GM21529 (cell line): ENCODE data around the gene STAMBPL1.
A peak's percentile ranks its signal among the peaks of the same experiment; 100 is the strongest.
"Not testable (repeated sequence)": the region's sequence is repeated elsewhere in the genome, so short reads cannot be mapped to it uniquely, and the experiment has no call there.

Experiments
- ATAC-seq: cut with Tn5 transposase; IDR thresholded peaks from one replicate; pipeline ENCODE4 v1.9.1; 2021; ENCODE audit not compliant: unreplicated experiment

STAMBPL1 gene

DNA sequence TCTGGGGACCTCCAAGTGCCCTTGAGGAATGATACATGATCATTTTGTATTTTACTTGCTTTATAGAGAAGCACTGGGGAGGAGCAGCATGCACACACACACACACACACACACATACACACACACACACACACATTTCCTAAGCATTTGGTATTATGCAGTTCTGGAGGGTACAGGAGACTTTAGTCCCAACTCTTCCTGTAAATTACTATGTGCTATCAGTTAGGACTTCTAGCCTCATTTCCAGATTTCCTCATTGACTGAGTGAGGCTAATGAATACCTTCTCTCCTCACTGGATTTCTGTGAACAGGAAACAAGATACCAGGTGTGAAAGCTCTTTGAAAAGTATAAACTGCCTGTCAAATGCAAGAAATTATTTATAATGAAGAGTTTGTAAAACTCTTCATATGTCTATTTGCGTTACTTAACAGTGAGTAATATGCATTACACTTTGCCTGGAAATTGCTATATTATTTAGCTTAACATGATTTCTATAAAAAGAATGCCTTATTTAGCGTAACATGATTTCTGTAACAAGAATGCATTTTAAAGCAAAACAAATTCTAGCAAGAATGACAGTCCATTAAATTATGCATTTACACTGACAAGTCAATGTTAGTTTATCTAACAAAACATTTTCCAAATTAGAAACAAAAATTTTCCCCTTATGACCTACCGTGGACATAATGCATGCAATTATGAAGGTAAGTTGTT, 38.3 kb downstream of the STAMBPL1 start:
- ATAC-seq, result no peak

GRCh38 chr10:88919041-88919440, 39.0 kb downstream of the STAMBPL1 start:
- no peak for ATAC-seq

- ATAC-seq, result no peak
Measured at GRCh38 chr10:88920198-88920597, 40.2 kb downstream of the STAMBPL1 start.

DNA sequence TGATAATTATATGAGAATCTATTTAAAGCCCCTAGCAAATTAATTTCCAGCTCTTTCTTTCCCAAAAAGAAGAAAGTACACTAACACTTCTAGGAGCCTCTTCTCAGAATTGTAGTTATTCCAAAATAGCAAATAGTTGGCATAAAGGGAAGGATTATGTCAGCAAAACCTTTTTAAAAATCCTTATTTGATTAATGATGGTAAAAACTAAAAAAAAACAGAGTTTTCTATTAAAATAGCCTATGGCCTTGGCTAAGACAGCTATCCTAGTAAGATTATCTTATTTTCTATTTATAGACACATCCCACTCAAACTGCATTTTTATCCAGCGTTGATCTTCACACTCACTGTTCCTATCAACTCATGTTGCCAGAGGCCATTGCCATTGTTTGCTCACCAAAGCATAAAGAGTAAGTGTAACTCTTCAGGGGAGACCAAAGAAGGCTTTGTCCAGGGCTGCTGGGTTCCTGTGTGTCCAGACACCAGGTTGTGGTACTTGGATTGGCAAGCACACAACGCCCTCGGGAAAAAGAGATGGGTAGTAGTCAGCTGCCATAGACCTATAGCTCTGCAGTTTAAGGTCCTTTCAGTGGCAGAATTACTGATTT, 41.0 kb downstream of the STAMBPL1 start:
- no peak for ATAC-seq

GRCh38 chr10:88922041-88922440, 42.0 kb downstream of the STAMBPL1 start:
- ATAC-seq, result no peak

DNA sequence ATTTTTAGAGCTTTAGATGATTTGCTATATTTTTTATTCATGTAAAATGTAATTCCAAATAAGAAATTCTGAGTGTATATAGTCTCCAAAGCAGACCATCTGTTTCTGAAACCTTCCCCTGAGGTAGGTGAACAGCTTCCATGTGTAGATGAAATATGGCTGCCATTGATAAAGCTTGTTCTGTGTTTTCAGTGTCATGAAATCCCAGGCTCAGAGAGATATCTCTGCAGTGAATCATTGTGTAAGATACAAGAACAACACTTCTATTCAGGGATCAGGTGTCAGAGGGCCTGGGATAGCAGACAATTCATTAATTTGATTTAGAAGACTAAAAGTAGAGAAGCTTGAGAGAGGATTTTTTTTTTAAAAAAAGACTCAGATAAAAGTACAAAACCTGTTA, 43.5 kb downstream of the STAMBPL1 start:
- no peak for ATAC-seq

DNA sequence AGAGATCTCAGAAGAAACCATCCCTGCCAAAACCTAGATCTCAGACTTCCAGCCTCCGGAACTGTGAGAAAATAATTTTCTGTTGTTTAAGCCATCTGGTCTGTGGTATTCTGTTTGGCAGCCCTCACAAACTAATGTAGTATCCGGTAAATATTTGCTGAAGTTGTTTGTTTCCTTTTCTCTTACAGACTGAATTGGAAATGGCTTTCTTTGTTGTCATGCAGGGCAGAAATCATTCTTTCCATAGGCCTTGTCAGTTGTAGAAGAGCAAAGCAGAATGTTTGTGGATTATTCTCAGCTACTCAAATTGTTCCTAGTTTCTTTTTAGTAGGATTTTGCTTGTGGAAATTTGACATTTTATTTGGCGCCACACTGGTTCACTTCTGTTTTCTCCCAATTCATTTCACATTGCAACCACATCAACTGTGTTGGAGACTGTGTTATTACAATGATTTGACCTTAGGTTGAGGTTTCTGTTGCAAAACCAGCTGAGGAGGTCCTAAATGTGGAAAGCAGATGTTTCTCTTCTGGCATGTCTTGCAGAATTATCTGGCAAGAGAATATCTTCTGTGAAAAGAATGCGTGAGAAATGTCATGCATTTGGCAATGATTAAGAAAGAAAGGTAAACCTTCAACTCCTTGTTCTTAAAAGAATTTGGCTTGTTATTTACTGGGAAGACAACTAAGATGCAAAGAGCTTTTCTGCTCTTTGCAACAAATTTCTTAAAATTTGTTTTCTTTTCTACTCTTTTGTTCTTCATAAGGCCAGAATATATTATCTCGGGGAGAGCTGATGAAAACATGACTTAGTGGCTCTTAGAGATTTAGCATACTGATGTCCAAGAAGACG, 46.7 kb downstream of the STAMBPL1 start:
- ATAC-seq, result no peak

GRCh38 chr10:88927416-88927690, 47.3 kb downstream of the STAMBPL1 start:
- ATAC-seq, result no peak

DNA sequence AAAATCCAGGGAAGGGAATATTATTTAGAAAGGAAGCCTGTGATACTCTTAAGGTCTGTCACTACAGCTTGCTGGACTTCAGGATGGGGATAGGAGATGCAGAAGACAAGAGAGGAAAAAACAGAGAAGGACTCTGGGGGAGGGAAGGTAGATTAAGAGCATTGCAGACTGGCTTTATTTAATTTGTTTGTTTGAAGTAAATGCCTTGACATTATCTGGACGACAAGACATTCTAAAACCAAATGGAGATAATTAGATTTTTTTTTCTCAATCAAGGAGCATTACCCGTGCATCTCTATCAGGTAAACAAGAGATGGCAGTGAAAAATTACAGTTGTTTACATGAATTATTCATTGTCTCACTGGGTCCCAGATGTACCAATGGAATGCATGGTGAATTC, 48.2 kb downstream of the STAMBPL1 start:
- ATAC-seq, result no peak

- no peak for ATAC-seq
Measured at GRCh38 chr10:88931548-88931947, 51.5 kb downstream of the STAMBPL1 start.

DNA sequence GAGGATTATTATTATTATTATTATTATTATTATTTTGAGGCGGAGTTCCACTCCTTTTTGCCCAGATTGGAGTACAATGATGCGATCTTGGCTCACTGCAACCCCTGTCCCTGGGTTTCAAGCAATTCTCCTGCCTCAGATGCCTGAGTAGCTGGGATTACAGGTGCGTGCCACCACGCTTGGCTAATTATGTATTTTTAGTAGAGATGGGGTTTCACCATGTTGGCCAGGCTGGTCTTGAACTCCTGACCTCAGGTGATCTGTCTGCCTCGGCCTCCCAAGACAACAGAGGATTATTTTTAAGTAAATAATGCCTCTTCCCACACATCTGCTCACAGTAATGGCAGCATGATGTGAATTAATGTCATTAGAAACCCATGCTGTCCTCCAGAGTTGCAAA, 52.0 kb downstream of the STAMBPL1 start:
- not testable (repeated sequence) for ATAC-seq

GRCh38 chr10:88932539-88933256, 52.7 kb downstream of the STAMBPL1 start:
- peak; percentile 74 for ATAC-seq

GRCh38 chr10:88933564-88933963, 53.5 kb downstream of the STAMBPL1 start:
- ATAC-seq, result no peak

DNA sequence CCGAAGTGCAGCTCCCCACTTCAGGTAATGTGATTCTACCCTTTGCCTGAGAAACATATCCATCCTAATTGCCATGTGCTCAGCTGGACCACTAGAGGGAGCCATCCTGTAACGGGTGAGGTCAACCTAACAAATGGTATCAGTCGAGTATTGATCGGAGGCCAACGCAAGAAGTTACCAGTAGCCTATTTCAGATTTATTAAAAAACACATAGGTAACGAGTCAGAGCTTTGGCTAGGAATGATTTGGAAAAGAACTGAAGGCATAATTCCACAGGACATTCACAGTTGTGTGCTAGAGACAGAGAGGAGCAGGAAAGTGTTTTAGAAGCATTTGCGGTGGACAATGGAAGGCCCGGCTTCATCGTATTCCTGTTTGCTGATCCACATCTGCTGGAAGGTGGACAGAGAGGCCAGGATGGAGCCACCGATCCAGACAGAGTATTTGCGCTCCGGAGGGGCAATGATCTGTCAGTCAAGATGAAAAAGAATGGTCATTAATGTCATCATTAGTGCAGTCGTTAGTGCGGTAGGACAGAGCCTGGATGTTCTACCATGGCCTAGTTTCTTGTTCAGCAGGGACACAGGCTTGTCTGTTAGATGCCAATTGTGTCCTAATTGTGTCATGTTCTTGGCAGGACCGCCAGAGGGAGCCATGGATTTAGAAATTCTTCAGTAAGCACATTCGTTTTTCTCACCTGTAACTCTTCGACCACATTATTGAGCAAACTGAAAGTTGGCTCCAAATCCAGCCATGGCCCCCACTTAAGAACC, 55.0 kb downstream of the STAMBPL1 start:
- peak; percentile 50 for ATAC-seq

DNA sequence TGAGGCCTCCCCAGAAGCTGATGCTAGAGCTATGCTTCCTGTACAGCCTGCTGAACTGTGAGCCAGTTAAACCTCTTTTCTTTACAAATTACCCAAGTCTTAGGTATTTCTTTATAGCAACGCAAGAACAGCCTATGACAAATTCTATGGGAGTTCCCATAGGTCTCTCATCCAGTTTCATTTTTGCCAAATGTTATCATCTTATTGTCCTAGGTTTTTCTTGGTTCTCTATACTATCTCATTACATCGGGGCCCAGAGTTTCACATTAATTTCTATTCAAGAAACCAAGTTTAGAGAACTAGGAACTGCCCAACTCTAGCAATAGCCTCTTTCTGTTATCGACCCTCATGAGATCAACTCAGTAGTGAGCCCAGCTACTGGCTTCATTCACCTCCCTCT, 56.6 kb downstream of the STAMBPL1 start:
- ATAC-seq, result no peak

GRCh38 chr10:88938039-88938438, 58.0 kb downstream of the STAMBPL1 start:
- no peak for ATAC-seq

DNA sequence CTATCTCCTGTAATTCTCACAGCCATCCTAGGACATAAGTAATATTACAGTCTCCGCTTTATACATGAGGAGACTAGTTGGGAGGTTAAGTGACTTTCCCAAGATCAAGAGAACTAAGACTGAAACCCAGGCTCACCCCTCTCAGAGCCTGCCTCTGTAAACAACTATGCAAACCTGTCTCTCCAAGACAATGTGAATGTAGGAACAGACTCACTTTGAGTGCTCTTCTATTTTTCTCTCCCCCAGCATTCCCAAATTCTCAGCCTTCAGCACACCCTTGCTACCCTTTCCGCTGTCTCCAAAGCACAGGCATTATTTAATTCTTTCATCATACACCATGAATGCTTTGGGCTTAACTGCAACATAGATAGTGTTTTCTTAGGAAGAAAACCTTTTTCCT, 58.9 kb downstream of the STAMBPL1 start:
- no peak for ATAC-seq

- no peak for ATAC-seq
Measured at GRCh38 chr10:88941026-88941425, 61.0 kb downstream of the STAMBPL1 start.

GRCh38 chr10:88943778-88944177, 63.7 kb downstream of the STAMBPL1 start:
- ATAC-seq, result no peak

GRCh38 chr10:88944813-88945212, 64.8 kb downstream of the STAMBPL1 start:
- ATAC-seq, result peak; percentile 82

DNA sequence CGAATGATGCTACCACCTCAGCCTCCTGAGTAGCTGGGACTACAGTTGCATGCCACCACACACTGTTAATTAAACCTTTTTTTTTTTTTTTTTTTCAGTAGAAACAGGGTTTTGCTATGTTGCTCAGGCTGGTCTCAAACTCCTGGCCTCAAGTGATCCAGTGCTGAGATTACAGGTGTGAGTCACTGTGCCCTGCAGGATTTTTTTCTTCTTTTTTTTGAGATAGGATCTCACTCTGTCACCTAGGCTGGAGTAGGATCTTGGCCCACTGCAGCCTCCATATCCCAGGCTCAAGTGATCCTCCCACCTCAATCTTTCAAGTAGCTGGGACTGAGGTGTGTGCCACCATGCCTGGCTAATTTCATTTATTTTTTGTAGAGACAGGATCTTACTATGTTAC, 66.2 kb downstream of the STAMBPL1 start:
- no peak for ATAC-seq
